HepG2 (cell line): ENCODE data around the gene SLC22A23. TPM values are rescaled to one million over a fixed set of nuclear protein-coding genes. Genes with fewer than 3 reads are reported as not detected.

ENCODE experiments used
- EHMT2 ChIP-seq: fragments of 200-600 bp; sonication (generic); IDR thresholded peaks from 2 replicates; pipeline ENCODE4 v1.7.0; 2017; ENCODE audit warnings: antibody characterized with exemption, low read depth, low read length, borderline replicate concordance
- HDAC2 ChIP-seq: sonication (generic); formaldehyde crosslinking; IDR thresholded peaks from 2 replicates; pipeline ENCODE4 v1.4.0; 2020; ENCODE audit warnings: missing genetic modification reagents
- MAFK ChIP-seq, 2 experiments: IDR thresholded peaks in 1 of 2; conservative IDR thresholded peaks in 1 of 2; 2 replicates each; pipeline ENCODE4 v1.6.1; 2011; ENCODE audit warnings: improper control_type of control experiment in 2 of 2, low read length in 2 of 2
- MLXIP ChIP-seq: sonication (generic); formaldehyde crosslinking; IDR thresholded peaks from 2 replicates; pipeline ENCODE4 v1.9.0; 2021; ENCODE audit warnings: missing genetic modification reagents, borderline replicate concordance
- PBX3 ChIP-seq: sonication (generic); formaldehyde crosslinking; IDR thresholded peaks from 2 replicates; pipeline ENCODE4 v1.8.1; 2023; ENCODE audit warnings: missing genetic modification reagents, inconsistent platforms, borderline replicate concordance
- SNAPC2 ChIP-seq: sonication (generic); formaldehyde crosslinking; IDR thresholded peaks from 2 replicates; pipeline ENCODE4 v1.8.1; 2022; ENCODE audit warnings: mild to moderate bottlenecking, missing genetic modification reagents
- TOPORS ChIP-seq: sonication (generic); formaldehyde crosslinking; IDR thresholded peaks from 2 replicates; pipeline ENCODE4 v1.8.0; 2023; ENCODE audit warnings: mild to moderate bottlenecking, missing genetic modification reagents
- ZNF205 ChIP-seq: IDR thresholded peaks from 2 replicates; pipeline ENCODE4 v1.6.1; 2018; ENCODE audit warnings: missing biosample characterization, missing genetic modification reagents
- ZNF280B ChIP-seq: sonication (generic); formaldehyde crosslinking; IDR thresholded peaks from 2 replicates; pipeline ENCODE4 v1.5.0; 2020; ENCODE audit warnings: missing genetic modification reagents, mild to moderate bottlenecking, borderline replicate concordance
- ZNF30 ChIP-seq: sonication (generic); formaldehyde crosslinking; IDR thresholded peaks from 2 replicates; pipeline ENCODE4 v1.5.0; 2020; ENCODE audit warnings: mild to moderate bottlenecking, missing genetic modification reagents
- ZNF33A ChIP-seq: sonication (generic); formaldehyde crosslinking; IDR thresholded peaks from 2 replicates; pipeline ENCODE4 v1.5.1; 2020; ENCODE audit warnings: missing genetic modification reagents, mild to moderate bottlenecking, moderate library complexity, borderline replicate concordance
- ZNF644 ChIP-seq: IDR thresholded peaks from 2 replicates; pipeline ENCODE4 v1.6.1; 2016; ENCODE audit warnings: low read depth
- polyA plus RNA-seq, 8 experiments: library from polyadenylated mRNA; depleted of rRNA in 3 of 8; stranded (reverse) in 7 of 8; unstranded in 1 of 8; fragments of >200 nt; fragmentation: Illumina TruSeq in 4 of 8; extraction: Trizol in 4 of 8; gene quantifications; 2 replicates each; pipeline versions ENCODE4 v1.2.1 to v1.2.3, GENCODE V29; 2011 to 2016; ENCODE audit warnings: low read depth in 4 of 8, missing spikeins in 1 of 8, mixed read lengths in 1 of 8; ENCODE audit not compliant: insufficient read depth in 1 of 8
- total RNA-seq, 5 experiments: library from RNA; depleted of rRNA; stranded (reverse); fragments of >200 nt; fragmentation: Illumina TruSeq; extraction: Trizol; gene quantifications; 2 replicates each; pipeline ENCODE4 v1.2.3, GENCODE V29; 2016; ENCODE audit warnings: low read depth in 1 of 5
- TF ChIP-seq, protein P1 (sequence below): sonication (generic); formaldehyde crosslinking; IDR thresholded peaks from 2 replicates; pipeline ENCODE4 v1.8.0; 2022; ENCODE audit warnings: missing genetic modification reagents, mild to moderate bottlenecking, moderate library complexity, borderline replicate concordance
- TF ChIP-seq, protein P2 (sequence below): sonication (generic); formaldehyde crosslinking; IDR thresholded peaks from 2 replicates; pipeline ENCODE4 v1.8.1; 2023; ENCODE audit warnings: mild to moderate bottlenecking, inconsistent platforms, moderate library complexity, missing genetic modification reagents, borderline replicate concordance

The SLC22A23 gene
- total and polyA plus RNA-seq, 2 of the 13 experiments (the other 11 are each of a cell fraction or from before 2014, with no cell fraction given) = 11.8 to 17.5 TPM

- TF ChIP-seq, protein P1, sequence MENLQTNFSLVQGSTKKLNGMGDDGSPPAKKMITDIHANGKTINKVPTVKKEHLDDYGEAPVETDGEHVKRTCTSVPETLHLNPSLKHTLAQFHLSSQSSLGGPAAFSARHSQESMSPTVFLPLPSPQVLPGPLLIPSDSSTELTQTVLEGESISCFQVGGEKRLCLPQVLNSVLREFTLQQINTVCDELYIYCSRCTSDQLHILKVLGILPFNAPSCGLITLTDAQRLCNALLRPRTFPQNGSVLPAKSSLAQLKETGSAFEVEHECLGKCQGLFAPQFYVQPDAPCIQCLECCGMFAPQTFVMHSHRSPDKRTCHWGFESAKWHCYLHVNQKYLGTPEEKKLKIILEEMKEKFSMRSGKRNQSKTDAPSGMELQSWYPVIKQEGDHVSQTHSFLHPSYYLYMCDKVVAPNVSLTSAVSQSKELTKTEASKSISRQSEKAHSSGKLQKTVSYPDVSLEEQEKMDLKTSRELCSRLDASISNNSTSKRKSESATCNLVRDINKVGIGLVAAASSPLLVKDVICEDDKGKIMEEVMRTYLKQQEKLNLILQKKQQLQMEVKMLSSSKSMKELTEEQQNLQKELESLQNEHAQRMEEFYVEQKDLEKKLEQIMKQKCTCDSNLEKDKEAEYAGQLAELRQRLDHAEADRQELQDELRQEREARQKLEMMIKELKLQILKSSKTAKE (CRISPR knock-in tag) = peak; percentile 72; the same call in 1 of the 2 replicates
- no peak for TF ChIP-seq PBX3 (CRISPR knock-in tag)
- no peak for TF ChIP-seq ZNF30 (CRISPR knock-in tag)
- no peak for TF ChIP-seq SNAPC2 (CRISPR knock-in tag)
- TF ChIP-seq ZNF280B (CRISPR knock-in tag) = no peak
- TF ChIP-seq, protein P2, sequence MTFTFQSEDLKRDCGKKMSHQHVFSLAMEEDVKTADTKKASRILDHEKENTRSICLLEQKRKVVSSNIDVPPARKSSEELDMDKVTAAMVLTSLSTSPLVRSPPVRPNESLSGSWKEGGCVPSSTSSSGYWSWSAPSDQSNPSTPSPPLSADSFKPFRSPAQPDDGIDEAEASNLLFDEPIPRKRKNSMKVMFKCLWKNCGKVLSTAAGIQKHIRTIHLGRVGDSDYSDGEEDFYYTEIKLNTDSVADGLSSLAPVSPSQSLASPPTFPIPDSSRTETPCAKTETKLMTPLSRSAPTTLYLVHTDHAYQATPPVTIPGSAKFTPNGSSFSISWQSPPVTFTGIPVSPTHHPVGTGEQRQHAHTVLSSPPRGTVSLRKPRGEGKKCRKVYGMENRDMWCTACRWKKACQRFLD = 0 out of 2 replicates have a peak, but pooled peaks have one; percentile 62
- no peak for TF ChIP-seq ZNF205
- no peak for TF ChIP-seq EHMT2
- TF ChIP-seq HDAC2 (CRISPR knock-in tag) = peak; percentile 92
- no peak for TF ChIP-seq MLXIP (CRISPR knock-in tag)
- no peak for TF ChIP-seq TOPORS (CRISPR knock-in tag)
- peak; percentile 80; the same call in 1 of the 2 replicates for TF ChIP-seq ZNF33A (CRISPR knock-in tag)
- peak; percentile 85 for TF ChIP-seq ZNF644 (CRISPR knock-in tag)
- peak; percentile 35 to 53; a peak in 2 of 4 replicates for TF ChIP-seq MAFK (conservative IDR thresholded peaks at IDR 0.05 in 1 of 2, IDR thresholded peaks at IDR 0.05 in 1 of 2; ENCODE audit: low read length in 2 of 2)
Observed at GRCh38 chr6:3372912-3373554, 83.8 kb downstream of the SLC22A23 start (continued).
